HG03565 (cell line): ENCODE data around the gene MUC4.

Experiments
- ATAC-seq: cut with Tn5 transposase; IDR thresholded peaks from one replicate; pipeline ENCODE4 v1.9.1; 2021; ENCODE audit warnings: mild to moderate bottlenecking, moderate library complexity; ENCODE audit not compliant: unreplicated experiment

MUC4 gene

DNA sequence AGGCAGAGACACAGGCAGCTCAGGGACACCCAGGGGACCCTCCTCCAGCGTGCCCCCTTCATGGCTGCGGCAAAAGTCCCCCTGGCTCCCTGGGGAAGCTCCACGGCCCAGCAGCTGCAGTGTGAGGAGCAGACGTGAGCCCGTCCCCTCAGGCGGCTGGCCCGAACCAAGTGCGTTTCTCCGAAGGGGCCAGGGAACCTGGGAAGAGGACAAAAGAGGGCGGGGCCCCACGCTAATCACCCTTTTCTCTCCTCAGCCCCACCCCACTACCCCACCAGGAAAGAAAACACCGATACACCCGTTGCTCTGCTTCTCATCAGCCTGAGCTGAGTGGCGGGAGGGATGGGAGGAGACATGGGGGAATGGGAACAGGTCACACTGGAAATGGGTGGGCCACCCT lies at the start of gene MUC4:
TSS of gene MUC4 (minus strand) at position 174 of the 400 bp plus-strand sequence. CDS start at position 62, 112 bp downstream.
- ATAC-seq = no peak

DNA sequence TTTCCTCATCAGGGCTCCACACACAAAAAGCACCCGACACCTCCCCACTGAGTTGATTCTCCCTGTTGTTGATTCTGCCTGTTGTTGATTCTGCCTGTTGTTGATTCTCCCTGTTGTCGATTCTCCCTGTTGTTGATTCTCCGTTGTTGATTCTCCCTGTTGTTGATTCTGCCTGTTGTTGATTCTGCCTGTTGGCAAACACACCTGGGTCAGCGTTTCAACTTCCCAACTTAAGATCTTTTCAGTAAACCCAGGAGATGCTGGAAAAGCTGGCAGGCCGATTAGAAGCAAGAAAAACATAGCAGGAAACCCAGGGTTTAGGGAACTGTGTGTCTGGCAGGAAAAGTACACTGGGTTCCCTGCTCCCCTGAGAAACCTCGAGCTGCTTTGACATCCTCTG lies 48.7 kb upstream of the MUC4 start:
- ATAC-seq = no peak

GRCh38 chr3:195859846-195860411 lies 48.2 kb upstream of the MUC4 start:
- ATAC-seq = no peak

DNA sequence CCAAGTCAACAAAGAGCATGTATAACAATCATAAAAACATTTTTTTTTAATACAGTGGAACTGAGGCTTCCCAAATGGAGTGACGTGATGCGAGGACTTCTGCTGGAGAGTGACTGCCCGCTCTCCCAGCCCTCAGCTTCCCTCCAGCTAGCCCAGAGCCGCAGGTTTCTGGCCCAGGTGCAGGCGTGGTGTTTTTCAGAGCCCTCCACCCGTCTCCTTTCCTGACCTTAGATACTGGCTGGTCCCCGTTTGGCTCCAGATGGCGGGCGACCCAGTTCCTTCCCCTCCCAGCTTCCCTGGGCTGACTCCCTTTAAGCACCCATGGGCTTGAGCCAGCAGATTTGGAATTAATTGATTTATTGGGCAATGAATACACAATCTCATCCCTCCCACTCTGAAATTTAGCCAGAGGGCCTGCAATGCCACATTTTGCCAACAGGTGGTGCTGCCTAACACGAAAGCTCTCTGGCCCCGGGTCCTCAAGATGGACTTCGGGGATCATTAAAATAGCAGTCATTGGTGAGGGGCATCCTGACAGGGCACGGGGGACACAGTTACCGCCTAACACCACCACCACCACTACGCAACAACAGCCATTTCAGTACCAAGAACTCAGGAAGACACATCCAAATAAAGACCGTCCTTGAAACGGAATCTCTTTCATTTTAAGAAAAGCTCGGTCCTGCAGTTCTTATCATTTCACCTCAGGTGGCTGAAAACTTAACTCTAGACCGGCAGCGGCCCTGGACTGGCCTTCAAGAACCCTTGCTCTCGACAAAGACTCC lies 47.5 kb upstream of the MUC4 start:
- ATAC-seq = no peak

GRCh38 chr3:195856410-195857084 lies 44.8 kb upstream of the MUC4 start:
- no peak for ATAC-seq

DNA sequence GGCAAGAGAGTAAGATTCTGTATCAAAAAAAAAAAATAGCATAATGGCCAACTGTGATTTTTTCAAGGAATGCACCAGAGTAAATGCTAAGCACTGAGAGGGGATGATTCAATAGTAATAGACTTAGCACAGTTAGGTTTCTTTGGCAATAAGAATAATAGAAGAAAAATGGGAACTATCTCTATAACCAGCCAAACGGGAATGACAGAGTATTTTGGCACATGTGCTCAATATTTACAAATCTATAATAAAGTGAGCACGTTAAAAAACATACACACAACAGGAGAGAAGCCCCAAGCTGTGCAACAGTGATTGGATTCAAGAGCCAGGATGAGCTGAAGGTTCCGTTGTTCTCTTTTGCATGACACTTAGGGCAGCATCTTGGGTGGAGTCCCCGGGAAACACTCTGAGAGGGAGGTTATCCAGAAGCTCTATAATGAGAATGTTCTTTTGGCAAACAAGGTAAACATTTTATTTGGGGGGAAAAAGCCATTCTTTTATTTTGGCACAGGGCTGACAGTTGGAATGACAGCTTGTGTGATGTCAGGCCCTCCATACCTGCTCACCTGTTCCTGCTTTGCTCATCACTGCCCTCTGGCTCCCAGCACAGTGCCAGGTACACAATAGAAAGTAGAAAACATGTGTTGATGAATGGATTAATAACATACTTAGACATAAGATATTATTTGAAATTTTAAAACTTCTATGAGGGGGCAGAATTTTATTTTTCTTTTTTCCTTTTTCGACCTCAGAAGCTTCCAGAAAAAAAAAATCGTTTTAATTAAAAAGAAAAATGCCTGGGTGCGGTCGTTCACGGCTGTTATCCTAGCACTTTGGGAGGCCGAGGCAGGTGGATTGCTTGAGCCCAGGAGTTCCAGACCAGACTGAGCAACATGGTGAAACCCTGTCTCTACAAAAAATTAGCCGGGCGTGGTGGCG lies 44.0 kb upstream of the MUC4 start:
- ATAC-seq = no peak

DNA sequence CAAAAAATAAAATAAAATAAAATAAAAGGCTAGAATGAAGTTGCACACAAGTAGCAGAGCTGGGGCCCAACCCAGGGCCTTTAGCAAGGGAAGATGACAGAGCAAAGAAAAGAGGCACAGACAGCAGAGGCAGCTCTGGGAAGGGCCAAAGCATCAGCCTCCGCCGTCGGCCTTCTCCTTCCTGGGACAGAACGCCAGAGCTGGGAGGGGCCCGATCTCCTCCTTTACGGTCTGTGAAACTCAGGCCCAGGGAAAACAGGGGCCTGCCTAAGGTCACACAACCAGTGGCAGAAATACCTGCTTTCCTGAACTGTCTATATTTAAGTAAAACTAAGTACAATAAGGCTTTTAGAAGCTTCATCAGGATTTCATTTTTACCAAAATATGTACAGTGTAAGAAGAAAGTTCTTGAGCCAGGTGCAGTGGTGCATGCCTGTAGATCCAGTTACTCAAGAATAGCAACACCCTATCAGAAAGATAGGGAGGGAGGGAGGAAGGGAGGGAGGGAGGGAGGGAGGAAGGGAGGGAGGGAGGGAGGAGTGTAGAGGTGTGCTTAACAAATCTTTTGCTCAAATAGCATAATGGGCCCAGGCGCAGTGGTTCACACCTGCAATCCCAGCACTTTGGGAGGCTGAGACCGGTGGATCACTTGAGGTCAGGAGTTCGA lies 43.0 kb upstream of the MUC4 start:
- ATAC-seq = no peak

- ATAC-seq = no peak
Observed at GRCh38 chr3:195853996-195854395, 42.3 kb upstream of the MUC4 start.

GRCh38 chr3:195853036-195853435 lies 41.3 kb upstream of the MUC4 start:
- ATAC-seq = no peak

- ATAC-seq = peak; percentile 87
Observed at GRCh38 chr3:195850857-195851543, 39.3 kb upstream of the MUC4 start.

- no peak for ATAC-seq
Observed at GRCh38 chr3:195849322-195850074, 37.8 kb upstream of the MUC4 start.

- no peak for ATAC-seq
Observed at GRCh38 chr3:195847055-195847950, 35.6 kb upstream of the MUC4 start.

DNA sequence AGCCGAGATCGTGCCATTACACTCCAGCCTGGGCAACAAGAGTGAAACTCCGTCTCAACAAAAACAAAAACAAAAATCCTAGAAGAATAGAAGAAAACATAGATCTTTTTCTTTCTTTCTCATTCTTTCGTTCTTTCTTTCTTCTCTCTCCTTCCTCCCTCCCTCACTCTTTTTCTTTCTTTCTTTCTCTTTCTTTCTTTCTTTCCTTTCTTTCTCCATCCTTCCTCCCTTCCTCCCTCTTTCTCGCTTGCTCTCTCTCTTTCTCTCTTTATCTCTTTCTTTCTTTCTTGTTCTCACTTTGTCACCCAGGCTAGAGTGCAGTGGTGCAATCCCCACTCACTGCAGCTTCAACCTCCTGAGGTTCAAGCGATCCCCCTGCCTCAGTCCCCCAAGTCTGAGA lies 33.8 kb upstream of the MUC4 start:
- no peak for ATAC-seq

- no peak for ATAC-seq
Observed at GRCh38 chr3:195844671-195845218, 33.0 kb upstream of the MUC4 start.

GRCh38 chr3:195839260-195840010 lies 27.7 kb upstream of the MUC4 start:
- no peak for ATAC-seq

- ATAC-seq = peak; percentile 37
Observed at GRCh38 chr3:195838714-195839113, 27.0 kb upstream of the MUC4 start.

GRCh38 chr3:195836476-195837135 lies 24.9 kb upstream of the MUC4 start:
- no peak for ATAC-seq
